Natural killer cell (primary cell): Measurements from ENCODE around the gene HARBI1. TPM values are rescaled to one million over a fixed set of nuclear protein-coding genes. Genes with fewer than 3 reads are reported as not detected.
A peak's percentile ranks its signal among the peaks of the same experiment; 100 is the strongest.

Experiments
- ATAC-seq, 3 donors: fragments of 150-1000 bp in 2 of 3; fragments of 200-7000 bp in 1 of 3; cut with Tn5 transposase; 1 replicate in 1 of 3; 2 replicates in 2 of 3; pipeline ENCODE4 v1.10.0; 2021; ENCODE audit warnings: mild to moderate bottlenecking in 2 of 3, moderate library complexity in 2 of 3
- DNase-seq, 2 donors: peaks; one replicate each; pipeline versions ENCODE4 v3.0.0 to v3.0.0-alpha.2; 2013 to 2021; ENCODE audit warnings: mixed read lengths in 1 of 2
- H3K27ac ChIP-seq: one replicate; pipeline ENCODE4 v1.5.1; 2013; ENCODE audit warnings: mild to moderate bottlenecking, low read length
- H3K27me3 ChIP-seq: one replicate; pipeline ENCODE4 v1.6.1; 2013; ENCODE audit warnings: low read length; ENCODE audit not compliant: control insufficient read depth, insufficient read depth
- H3K36me3 ChIP-seq: one replicate; pipeline ENCODE4 v1.6.1; 2013; ENCODE audit warnings: low read length; ENCODE audit not compliant: control insufficient read depth, insufficient read depth
- H3K4me1 ChIP-seq: one replicate; pipeline ENCODE4 v1.6.1; 2013; ENCODE audit warnings: low read length; ENCODE audit not compliant: control insufficient read depth, insufficient read depth
- H3K4me3 ChIP-seq: one replicate; pipeline ENCODE4 v1.5.1; 2013; ENCODE audit warnings: low read length
- H3K9me3 ChIP-seq: one replicate; pipeline ENCODE4 v1.6.1; 2013; ENCODE audit warnings: low read length; ENCODE audit not compliant: control insufficient read depth, insufficient read depth
- H3K27ac Mint-ChIP-seq, 2 donors: one replicate each; pipeline ENCODE4 v1.8.0; 2022; ENCODE audit warnings: mild to moderate bottlenecking in 2 of 2, mixed read lengths in 2 of 2, moderate library complexity in 1 of 2
- H3K27me3 Mint-ChIP-seq, 2 donors: one replicate each; pipeline ENCODE4 v1.8.0; 2022; ENCODE audit warnings: low read depth in 2 of 2, mixed read lengths in 2 of 2
- H3K36me3 Mint-ChIP-seq: one replicate; pipeline ENCODE4 v1.8.0; 2022; ENCODE audit warnings: mixed read lengths
- H3K4me1 Mint-ChIP-seq, 2 donors: one replicate each; pipeline ENCODE4 v1.8.0; 2022; ENCODE audit warnings: mixed read lengths in 2 of 2
- H3K4me3 Mint-ChIP-seq: one replicate; pipeline ENCODE4 v1.8.0; 2022; ENCODE audit warnings: mild to moderate bottlenecking, moderate library complexity, mixed read lengths
- H3K9me3 Mint-ChIP-seq, 2 donors: one replicate each; pipeline ENCODE4 v1.8.0; 2022; ENCODE audit warnings: mixed read lengths in 2 of 2
- CTCF ChIP-seq: fragments of 200-600 bp; IDR thresholded peaks from one replicate; pipeline ENCODE4 v1.8.0; 2022; ENCODE audit warnings: antibody characterized with exemption
- WGBS: methylation state at CpG from one replicate; pipeline ENCODE4 v1.1.7; 2013; ENCODE audit warnings: missing lambda C conversion rate; ENCODE audit not compliant: insufficient coverage; 5-methylcytosine and 5-hydroxymethylcytosine counted together
- intact Hi-C: fragments of 100-400 bp; cut with micrococcal nuclease; formaldehyde crosslinking; loops from one replicate; pipeline ENCODE4 v1.14.2; 2022
- total RNA-seq, 4 donors: library from RNA; stranded (reverse); fragments of 120-200 nt in 1 of 4; gene quantifications; one replicate each; pipeline versions ENCODE4 v1.2.3 to v1.2.4, GENCODE V29; 2013 to 2022

Gene HARBI1
- total RNA-seq, 3 donors from 2014 or later (not counting 1 experiment from before 2014, with no cell fraction given): 9.9 to 16.8 (median 12.7) TPM

- Mint-ChIP-seq H3K27me3 (no peaks in the 10 kb centered on the region), H3K4me1 (peaks cover 44 to 47% of the 10 kb centered on the region in 2 donors), H3K27ac (peak overlapping the region; percentile 50 to 54), H3K9me3 (no peaks in the 10 kb centered on the region), H3K4me3 (no peak overlapping the region), H3K36me3 (no peaks in the 10 kb centered on the region)
- ATAC-seq (no peak), DNase-seq (no peak)
- 62% methylated on average over 4 of the region's 5 CpGs for WGBS
- Histone ChIP-seq H3K9me3 (no peaks in the 10 kb centered on the region), H3K36me3 (no peaks in the 10 kb centered on the region), H3K27me3 (no peaks in the 10 kb centered on the region), H3K4me3 (no peak overlapping the region), H3K27ac (no peak overlapping the region), H3K4me1 (no peaks in the 10 kb centered on the region)
- no peak for TF ChIP-seq CTCF
- intact Hi-C loops: no loop called here
These were observed 62.5 kb downstream of the HARBI1 start for GRCh38 chr11:46554213-46555147.

- Histone ChIP-seq H3K27ac (no peak overlapping the region), H3K4me1 (no peaks in the 10 kb centered on the region), H3K27me3 (no peaks in the 10 kb centered on the region), H3K4me3 (no peak overlapping the region), H3K36me3 (no peaks in the 10 kb centered on the region), H3K9me3 (no peaks in the 10 kb centered on the region)
- H3K9me3 Mint-ChIP-seq: no peaks in the 10 kb centered on the region
- ATAC-seq: no peak
- DNase-seq: no peak
- intact Hi-C loops: no loop called here
- no peak overlapping the region for H3K4me3 Mint-ChIP-seq
- H3K27me3 Mint-ChIP-seq: no peaks in the 10 kb centered on the region
- WGBS: 9% methylated on average over 1 of the region's 1 CpG
- no peaks in the 10 kb centered on the region for H3K36me3 Mint-ChIP-seq
- no peak for TF ChIP-seq CTCF
- H3K27ac Mint-ChIP-seq: peak overlapping the region; percentile 14 to 54
- peaks cover 38 to 41% of the 10 kb centered on the region in 2 donors for H3K4me1 Mint-ChIP-seq
These were observed 63.2 kb downstream of the HARBI1 start for GRCh38 chr11:46553814-46554212.

Other genes with a start within 250 kb of the HARBI1 start
- gene MDK, start 235.6 kb downstream of the HARBI1 start, total RNA-seq: 10 to 100 TPM in 1 of 3 donors, 1 to 10 TPM in 2; 4.5 to 10.6 (median 6.3) TPM
- 1 to 10 TPM; 2.2 to 6.5 (median 3.7) TPM for gene CHRM4, start 225.5 kb downstream of the HARBI1 start, total RNA-seq
- 10 to 100 TPM; 41.3 to 52.7 (median 46.2) TPM for gene AMBRA1, start 23.2 kb downstream of the HARBI1 start, total RNA-seq
- gene ATG13, start 326 bp upstream of the HARBI1 start, total RNA-seq: 100 to 1,000 TPM; 125 to 137 (median 132) TPM
- gene ARHGAP1, start 83.4 kb upstream of the HARBI1 start, total RNA-seq: 100 to 1,000 TPM in 2 of 3 donors, 10 to 100 TPM in 1; 89.8 to 111 (median 102) TPM
- 10 to 100 TPM in 1 of 3 donors, 1 to 10 TPM in 2; 9.1 to 19.0 (median 9.6) TPM for gene ZNF408, start 83.8 kb upstream of the HARBI1 start, total RNA-seq
- gene F2, start 102.0 kb upstream of the HARBI1 start, total RNA-seq: under 1 TPM in 1 of 3 donors, not detected in 2; 0.14 TPM
- gene CKAP5, start 229.1 kb upstream of the HARBI1 start, total RNA-seq: 10 to 100 TPM; 39.1 to 63.7 (median 46.3) TPM